ENCODE measurements around the gene FAM81A. TPM values are rescaled to one million over a fixed set of nuclear protein-coding genes. Genes with fewer than 3 reads are reported as not detected.

The FAM81A gene
- total RNA-seq, 1 donor from 2014 or later, result 0.34 TPM

DNA sequence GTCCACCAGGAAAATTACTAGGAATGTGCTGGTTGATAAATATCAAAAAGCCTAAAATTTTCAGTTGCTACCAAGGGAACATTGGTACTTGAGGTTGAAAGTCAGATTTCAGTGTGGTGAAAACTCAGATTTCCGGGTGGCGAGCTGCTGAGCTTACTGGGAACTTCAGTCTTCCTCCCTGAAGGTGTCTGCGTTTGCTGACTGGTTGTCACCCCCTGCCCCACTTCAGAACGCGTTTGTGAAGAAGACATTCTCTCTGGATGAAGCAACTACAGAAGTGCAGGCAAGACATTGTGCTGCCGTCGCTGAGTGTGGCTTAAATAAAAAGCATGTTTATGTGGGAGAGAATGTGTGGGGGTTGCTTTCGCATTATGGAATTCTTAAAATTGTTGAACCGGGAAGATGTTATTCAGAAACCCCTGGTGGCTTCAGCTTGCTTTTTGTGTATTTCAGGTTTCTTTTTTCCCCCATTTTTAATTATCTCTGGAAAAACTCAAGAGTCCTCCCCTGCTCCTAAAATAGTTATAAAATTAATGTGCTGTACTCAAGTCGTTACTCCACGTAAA is 7.1 kb downstream of the FAM81A start:
- Mint-ChIP-seq H3K9me3 (ENCODE audit: low read depth) (no peaks in the 10 kb centered on the region), H3K36me3 (ENCODE audit: insufficient read depth) (no peaks in the 10 kb centered on the region), H3K27ac (no peak overlapping the region), H3K4me1 (ENCODE audit: low read depth) (no peaks in the 10 kb centered on the region), H3K4me3 (ENCODE audit: low read depth) (no peak overlapping the region), H3K27me3 (peaks cover 33% of the 10 kb centered on the region)
- TF ChIP-seq, protein P1, sequence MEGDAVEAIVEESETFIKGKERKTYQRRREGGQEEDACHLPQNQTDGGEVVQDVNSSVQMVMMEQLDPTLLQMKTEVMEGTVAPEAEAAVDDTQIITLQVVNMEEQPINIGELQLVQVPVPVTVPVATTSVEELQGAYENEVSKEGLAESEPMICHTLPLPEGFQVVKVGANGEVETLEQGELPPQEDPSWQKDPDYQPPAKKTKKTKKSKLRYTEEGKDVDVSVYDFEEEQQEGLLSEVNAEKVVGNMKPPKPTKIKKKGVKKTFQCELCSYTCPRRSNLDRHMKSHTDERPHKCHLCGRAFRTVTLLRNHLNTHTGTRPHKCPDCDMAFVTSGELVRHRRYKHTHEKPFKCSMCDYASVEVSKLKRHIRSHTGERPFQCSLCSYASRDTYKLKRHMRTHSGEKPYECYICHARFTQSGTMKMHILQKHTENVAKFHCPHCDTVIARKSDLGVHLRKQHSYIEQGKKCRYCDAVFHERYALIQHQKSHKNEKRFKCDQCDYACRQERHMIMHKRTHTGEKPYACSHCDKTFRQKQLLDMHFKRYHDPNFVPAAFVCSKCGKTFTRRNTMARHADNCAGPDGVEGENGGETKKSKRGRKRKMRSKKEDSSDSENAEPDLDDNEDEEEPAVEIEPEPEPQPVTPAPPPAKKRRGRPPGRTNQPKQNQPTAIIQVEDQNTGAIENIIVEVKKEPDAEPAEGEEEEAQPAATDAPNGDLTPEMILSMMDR (IDR thresholded peaks at IDR 0.05; ENCODE audit: unreplicated experiment), result no peak
- no peak for DNase-seq (ENCODE audit: low spot score, unreplicated experiment)

DNA sequence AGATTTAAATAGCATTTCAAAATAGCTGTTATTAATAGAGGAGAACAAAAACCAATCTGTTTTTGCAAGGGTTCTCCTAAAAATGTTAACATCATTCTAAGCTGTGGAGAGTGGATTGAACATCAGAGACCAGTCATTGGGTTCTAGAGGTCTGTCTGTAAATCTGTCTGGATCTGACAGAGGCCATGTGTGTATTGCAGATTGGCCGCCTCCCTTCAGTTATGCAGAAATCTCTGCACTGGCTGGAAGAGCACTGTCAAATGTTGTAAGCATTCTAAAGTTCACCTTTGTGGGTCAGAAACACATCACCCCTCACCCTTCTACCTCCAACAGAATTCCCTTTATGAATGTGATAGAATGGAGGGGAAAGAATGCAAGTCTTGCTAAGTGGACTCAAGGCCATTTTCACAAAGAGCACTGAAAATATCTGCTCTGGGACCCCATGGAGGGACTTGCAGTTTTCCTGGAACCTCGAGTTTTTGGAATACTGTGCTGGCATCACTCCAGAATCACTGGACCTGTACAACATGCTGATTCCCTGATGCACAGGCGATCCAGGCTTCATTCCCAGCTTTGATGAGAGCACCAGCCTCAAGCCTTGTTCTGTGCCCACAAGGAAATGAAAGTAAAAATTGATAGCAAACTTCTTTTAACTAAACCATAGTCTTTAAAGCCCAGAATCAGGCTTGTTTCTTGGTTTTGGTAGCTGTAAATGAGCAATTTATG is 8.4 kb downstream of the FAM81A start:
- Mint-ChIP-seq H3K4me1 (ENCODE audit: low read depth) (no peaks in the 10 kb centered on the region), H3K27me3 (peaks cover 21% of the 10 kb centered on the region), H3K36me3 (ENCODE audit: insufficient read depth) (no peaks in the 10 kb centered on the region), H3K9me3 (ENCODE audit: low read depth) (no peaks in the 10 kb centered on the region), H3K4me3 (ENCODE audit: low read depth) (no peak overlapping the region), H3K27ac (no peak overlapping the region)
- TF ChIP-seq, protein P1 (IDR thresholded peaks at IDR 0.05; ENCODE audit: unreplicated experiment), result no peak
- DNase-seq (ENCODE audit: low spot score, unreplicated experiment), result no peak

DNA sequence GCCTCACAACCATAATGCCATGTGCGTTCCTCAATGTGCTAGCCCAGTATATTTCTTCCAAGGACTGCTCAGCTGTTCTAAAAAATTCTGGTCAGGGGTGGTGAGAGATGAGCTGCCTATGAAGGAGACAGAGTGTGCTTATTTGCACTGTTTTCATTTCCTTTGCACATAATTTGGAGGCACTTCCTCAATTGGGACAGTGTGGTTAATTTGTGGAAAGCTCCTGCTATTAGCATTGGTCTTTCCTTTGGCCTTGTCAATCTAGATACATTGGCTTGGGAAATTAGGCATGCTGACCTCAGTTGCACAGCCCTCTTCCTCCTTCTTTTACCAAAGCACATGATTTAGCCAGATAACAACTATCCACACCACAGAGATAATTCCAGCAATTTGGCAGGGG is 9.4 kb downstream of the FAM81A start:
- no peaks in the 10 kb centered on the region for H3K36me3 Mint-ChIP-seq (ENCODE audit: insufficient read depth)
- TF ChIP-seq, protein P1 (IDR thresholded peaks at IDR 0.05; ENCODE audit: unreplicated experiment), result no peak
- H3K4me3 Mint-ChIP-seq (ENCODE audit: low read depth), result no peak overlapping the region
- no peak overlapping the region for H3K27ac Mint-ChIP-seq
- DNase-seq (ENCODE audit: low spot score, unreplicated experiment), result no peak
- H3K27me3 Mint-ChIP-seq, result peaks cover 15% of the 10 kb centered on the region
- H3K4me1 Mint-ChIP-seq (ENCODE audit: low read depth), result no peaks in the 10 kb centered on the region
- H3K9me3 Mint-ChIP-seq (ENCODE audit: low read depth), result no peaks in the 10 kb centered on the region

DNA sequence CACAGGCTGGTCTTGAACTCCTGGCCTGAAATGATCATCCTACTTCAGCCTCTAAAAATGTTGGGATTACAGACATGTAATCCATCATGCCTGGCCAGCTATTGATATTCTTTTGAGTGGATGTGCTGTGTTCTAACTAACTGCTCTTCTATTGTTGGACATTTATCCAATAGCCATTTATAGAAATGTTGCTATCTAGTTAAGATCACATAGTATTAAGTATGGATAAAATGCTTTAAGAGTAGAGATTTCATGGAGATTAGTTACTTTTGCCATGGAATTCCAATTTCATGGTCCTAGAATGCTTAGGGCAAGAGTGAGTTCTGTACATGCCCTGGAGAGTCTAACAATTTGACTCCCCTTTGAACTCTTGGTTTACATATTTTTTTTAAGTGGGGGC is 10.9 kb downstream of the FAM81A start:
- Mint-ChIP-seq H3K4me1 (ENCODE audit: low read depth) (no peaks in the 10 kb centered on the region), H3K27me3 (peaks cover 13% of the 10 kb centered on the region), H3K36me3 (ENCODE audit: insufficient read depth) (no peaks in the 10 kb centered on the region), H3K27ac (no peak overlapping the region), H3K4me3 (ENCODE audit: low read depth) (no peak overlapping the region), H3K9me3 (ENCODE audit: low read depth) (no peaks in the 10 kb centered on the region)
- TF ChIP-seq, protein P1 (IDR thresholded peaks at IDR 0.05; ENCODE audit: unreplicated experiment), result no peak
- no peak for DNase-seq (ENCODE audit: low spot score, unreplicated experiment)

DNA sequence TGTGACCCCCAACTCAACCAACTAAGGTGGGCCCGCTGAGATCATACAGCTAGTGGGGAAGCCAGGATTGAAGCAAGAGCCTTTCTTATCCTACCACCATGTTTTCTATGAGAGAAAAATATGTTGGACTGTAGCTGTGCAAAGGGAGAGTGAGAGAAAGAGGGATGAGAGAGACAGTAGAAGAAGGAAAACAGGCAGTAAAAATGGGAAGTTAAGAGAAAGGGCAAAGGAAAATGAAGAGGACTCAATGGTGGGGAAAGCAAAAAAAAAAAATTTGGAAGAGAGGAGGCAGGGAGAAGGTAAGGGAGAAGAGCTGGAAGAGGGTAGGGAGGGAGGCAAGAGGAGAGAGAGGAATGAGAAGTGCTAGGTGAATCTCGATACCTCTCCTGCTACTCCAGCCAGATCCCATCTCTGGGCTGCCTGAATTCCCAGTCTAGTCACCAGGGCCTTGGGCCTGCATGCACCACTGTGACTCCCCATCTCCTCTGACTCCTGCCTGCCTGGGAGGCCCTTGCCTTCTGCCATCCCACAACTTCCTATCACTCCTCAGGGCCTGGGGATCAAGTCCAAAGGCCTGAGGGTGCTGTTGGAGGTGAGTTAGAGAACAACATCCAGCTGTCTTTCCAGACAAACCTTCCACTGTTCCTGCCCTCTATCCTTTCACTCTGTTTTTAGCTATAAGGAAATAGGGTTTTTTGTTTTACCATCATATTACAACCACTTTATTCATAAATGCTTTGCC is 15.7 kb downstream of the FAM81A start:
- H3K27ac Mint-ChIP-seq, result no peak overlapping the region

More for the DNA sequence above, 15.7 kb downstream of the FAM81A start:
- TF ChIP-seq, protein P1 (IDR thresholded peaks at IDR 0.05; ENCODE audit: unreplicated experiment), result no peak
- Mint-ChIP-seq H3K36me3 (ENCODE audit: insufficient read depth) (no peaks in the 10 kb centered on the region), H3K9me3 (ENCODE audit: low read depth) (no peaks in the 10 kb centered on the region), H3K4me1 (ENCODE audit: low read depth) (peaks cover 6% of the 10 kb centered on the region), H3K27me3 (no peaks in the 10 kb centered on the region), H3K4me3 (ENCODE audit: low read depth) (no peak overlapping the region)
- no peak for DNase-seq (ENCODE audit: low spot score, unreplicated experiment)

All from progenitor cell of endocrine pancreas (in vitro differentiated cells).